HCT116 (cell line): ENCODE data around the gene UTF1. TPM values are rescaled to one million over a fixed set of nuclear protein-coding genes. Genes with fewer than 3 reads are reported as not detected.

Source experiments
- ATAC-seq: fragments of 200-7000 bp; cut with Tn5 transposase; 2 replicates; pipeline ENCODE4 v1.9.1; 2020; ENCODE audit warnings: mild to moderate bottlenecking, moderate library complexity
- BruUV-seq: library from RNA; stranded (reverse); fragments of 400-500 nt; replicated peaks from 2 replicates; lab custom pipeline; 2021; lab: Mats Ljungman, UMichigan
- CTCF ChIA-PET: fragments of 300-600 bp; sonication (Branson Sonifier 250); formaldehyde crosslinking; loops from one replicate; lab custom pipeline; 2021; ENCODE audit warnings: antibody characterized with exemption; lab: Charles Lee
- POLR2A ChIA-PET: fragments of 300-600, 350-600 bp; sonication (Branson Sonifier 250); formaldehyde crosslinking; loops from one replicate; lab custom pipeline; 2021; ENCODE audit warnings: antibody characterized with exemption; lab: Charles Lee
- RAD21 ChIA-PET, 2 experiments: fragments of 300-600 bp; sonication (Branson Sonifier 250); formaldehyde crosslinking; loops; one replicate each; lab custom pipeline; 2023; ENCODE audit warnings: low total read pairs in 2 of 2; ENCODE audit not compliant: uncharacterized antibody in 2 of 2, unreplicated experiment in 2 of 2, low non-redundant PET in 1 of 2; lab: Charles Lee
- DNase-seq: peaks from one replicate; pipeline ENCODE4 v3.0.0-alpha.2; 2010; ENCODE audit warnings: low read depth, low spot score
- H2AFZ ChIP-seq: fragments of 200-600 bp; shearing (Covaris generic), sonication (generic); 2 replicates; pipeline ENCODE4 v1.6.1; 2017; ENCODE audit warnings: low read depth, mixed run types, mixed read lengths, antibody characterized with exemption, low read length; ENCODE audit not compliant: poor library complexity, severe bottlenecking
- H3K27ac ChIP-seq: 2 replicates; pipeline ENCODE4 v1.5.1; 2012; ENCODE audit warnings: low read depth, low read length
- H3K27me3 ChIP-seq: fragments of 200-600 bp; sonication (generic); 2 replicates; pipeline ENCODE4 v1.6.1; 2016; ENCODE audit warnings: mixed run types, low read length, mixed read lengths; ENCODE audit not compliant: insufficient read depth
- H3K36me3 ChIP-seq, 2 experiments: fragments of 200-500 bp in 1 of 2; fragments of 200-600 bp in 1 of 2; sonication (Bioruptor generic) in 1 of 2; sonication (generic) in 1 of 2; 2 replicates each; pipeline versions ENCODE4 v1.5.1 to v1.6.1; 2014 to 2016; ENCODE audit warnings: low read length in 2 of 2, inconsistent platforms in 1 of 2, mixed read lengths in 1 of 2, mixed run types in 1 of 2; ENCODE audit not compliant: insufficient read depth in 2 of 2, control insufficient read depth in 1 of 2
- H3K4me1 ChIP-seq, 2 experiments: fragments of 200-600 bp in 1 of 2; sonication (generic) in 1 of 2; 2 replicates each; pipeline versions ENCODE4 v1.5.1 to v1.6.1; 2012 to 2017; ENCODE audit warnings: low read length in 2 of 2, inconsistent platforms in 1 of 2, mild to moderate bottlenecking in 1 of 2, mixed read lengths in 1 of 2, mixed run types in 1 of 2, moderate library complexity in 1 of 2; ENCODE audit not compliant: insufficient read depth in 2 of 2, control insufficient read depth in 1 of 2
- H3K4me2 ChIP-seq: fragments of 200-600 bp; sonication (generic); 2 replicates; pipeline ENCODE4 v1.6.1; 2017; ENCODE audit warnings: mixed run types, low read length, mixed read lengths
- H3K4me3 ChIP-seq, 2 experiments: fragments of 200-600 bp in 1 of 2; sonication (generic) in 1 of 2; replicated peaks in 1 of 2; 2 replicates each; pipeline ENCODE4 v1.5.1; 2011 to 2016; ENCODE audit warnings: low read length in 2 of 2, control low read depth in 1 of 2, low read depth in 1 of 2, mild to moderate bottlenecking in 1 of 2, mixed read lengths in 1 of 2, mixed run types in 1 of 2
- H3K79me2 ChIP-seq: fragments of 200-600 bp; sonication (generic); 2 replicates; pipeline ENCODE4 v1.6.1; 2017; ENCODE audit warnings: mild to moderate bottlenecking, mixed run types, low read length, moderate library complexity, mixed read lengths; ENCODE audit not compliant: insufficient read depth
- H3K9ac ChIP-seq: fragments of 200-600 bp; sonication (generic); 2 replicates; pipeline ENCODE4 v1.6.1; 2016; ENCODE audit warnings: low read length, mixed read lengths
- H3K9me2 ChIP-seq: fragments of 200-600 bp; sonication (generic), shearing (Covaris generic); 2 replicates; pipeline ENCODE4 v1.6.1; 2017; ENCODE audit warnings: mixed run types, mild to moderate bottlenecking, moderate library complexity; ENCODE audit not compliant: insufficient read depth
- H3K9me3 ChIP-seq, 2 experiments: fragments of 200-500 bp in 1 of 2; fragments of 200-600 bp in 1 of 2; sonication (Bioruptor generic) in 1 of 2; sonication (generic) in 1 of 2; 2 replicates each; pipeline ENCODE4 v1.6.1; 2014 to 2017; ENCODE audit warnings: low read length in 2 of 2, mixed read lengths in 2 of 2, inconsistent platforms in 1 of 2, low read depth in 1 of 2, mild to moderate bottlenecking in 1 of 2, mixed run types in 1 of 2, moderate library complexity in 1 of 2; ENCODE audit not compliant: control insufficient read depth in 1 of 2, insufficient read depth in 1 of 2
- H4K20me1 ChIP-seq: fragments of 200-600 bp; sonication (generic), shearing (Covaris generic); 2 replicates; pipeline ENCODE4 v1.6.1; 2017; ENCODE audit warnings: mixed run types, mild to moderate bottlenecking, moderate library complexity; ENCODE audit not compliant: insufficient read depth
- SRF ChIP-seq: IDR thresholded peaks from 2 replicates; pipeline ENCODE4 v1.6.1; 2012; ENCODE audit warnings: low read depth
- TCF7L2 ChIP-seq: IDR thresholded peaks from 2 replicates; pipeline ENCODE4 v1.7.0; 2011; ENCODE audit warnings: borderline replicate concordance, inconsistent platforms; ENCODE audit not compliant: insufficient read depth, insufficient read length; ENCODE audit errors: extremely low read depth
- ZFX ChIP-seq: fragments of 450-650 bp; IDR thresholded peaks from 2 replicates; pipeline ENCODE4 v1.6.1; 2017
- intact Hi-C: fragments of 100-400 bp; cut with micrococcal nuclease; formaldehyde crosslinking; loops from 2 replicates; pipeline ENCODE4 v1.10.0; 2022
- total RNA-seq: library from RNA; stranded (reverse); gene quantifications from one replicate; pipeline ENCODE4 v1.2.1, GENCODE V29; 2021; ENCODE audit not compliant: unreplicated experiment
- TF ChIP-seq, protein P1 (sequence below), 3 experiments: fragments of 200-600 bp in 1 of 3; sonication (generic) in 1 of 3; IDR thresholded peaks in 2 of 3; conservative IDR thresholded peaks in 1 of 3; 2 replicates each; pipeline ENCODE4 v1.5.1; 2012 to 2017; ENCODE audit warnings: low read depth in 2 of 3, low read length in 2 of 3, antibody characterized with exemption in 1 of 3, borderline replicate concordance in 1 of 3, control low read depth in 1 of 3, mild to moderate bottlenecking in 1 of 3, mixed read lengths in 1 of 3, mixed run types in 1 of 3, moderate library complexity in 1 of 3; ENCODE audit not compliant: insufficient read depth in 1 of 3
- TF ChIP-seq, protein P2 (sequence below): IDR thresholded peaks from 2 replicates; pipeline ENCODE4 v1.6.1; 2012

Gene UTF1
- total RNA-seq, 1 experiment from 2014 or later, result not detected

DNA sequence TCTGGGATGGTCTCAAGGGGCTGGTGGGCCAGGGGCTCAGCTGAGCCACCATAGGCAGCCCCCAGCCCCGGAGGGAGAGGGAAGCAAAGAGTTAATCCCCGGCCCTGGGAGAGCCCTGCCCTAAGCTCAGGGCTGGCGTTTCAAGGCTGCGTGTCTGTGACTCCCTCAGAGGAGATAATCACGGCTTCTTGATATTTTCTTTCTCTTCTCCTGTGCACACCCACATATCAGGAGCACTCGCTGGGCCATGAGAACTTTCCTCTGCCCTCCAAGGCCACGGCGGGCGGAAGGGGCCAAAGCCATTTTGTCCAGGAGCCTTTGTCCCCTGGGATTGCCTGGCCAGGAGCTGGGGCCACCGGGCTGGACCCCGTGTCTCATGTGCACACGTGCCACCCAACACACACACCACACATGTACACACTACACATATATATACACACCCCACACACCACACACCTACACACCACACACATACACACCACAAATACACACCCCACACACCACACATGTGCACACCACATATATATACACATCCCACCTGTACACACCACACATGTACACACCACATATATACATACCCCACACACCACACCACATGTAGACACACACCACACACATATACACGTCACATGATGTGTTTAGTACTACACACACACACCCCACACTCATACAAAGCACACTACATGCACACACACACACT lies 24.6 kb downstream of the UTF1 start (continued):
- TF ChIP-seq, protein P1, sequence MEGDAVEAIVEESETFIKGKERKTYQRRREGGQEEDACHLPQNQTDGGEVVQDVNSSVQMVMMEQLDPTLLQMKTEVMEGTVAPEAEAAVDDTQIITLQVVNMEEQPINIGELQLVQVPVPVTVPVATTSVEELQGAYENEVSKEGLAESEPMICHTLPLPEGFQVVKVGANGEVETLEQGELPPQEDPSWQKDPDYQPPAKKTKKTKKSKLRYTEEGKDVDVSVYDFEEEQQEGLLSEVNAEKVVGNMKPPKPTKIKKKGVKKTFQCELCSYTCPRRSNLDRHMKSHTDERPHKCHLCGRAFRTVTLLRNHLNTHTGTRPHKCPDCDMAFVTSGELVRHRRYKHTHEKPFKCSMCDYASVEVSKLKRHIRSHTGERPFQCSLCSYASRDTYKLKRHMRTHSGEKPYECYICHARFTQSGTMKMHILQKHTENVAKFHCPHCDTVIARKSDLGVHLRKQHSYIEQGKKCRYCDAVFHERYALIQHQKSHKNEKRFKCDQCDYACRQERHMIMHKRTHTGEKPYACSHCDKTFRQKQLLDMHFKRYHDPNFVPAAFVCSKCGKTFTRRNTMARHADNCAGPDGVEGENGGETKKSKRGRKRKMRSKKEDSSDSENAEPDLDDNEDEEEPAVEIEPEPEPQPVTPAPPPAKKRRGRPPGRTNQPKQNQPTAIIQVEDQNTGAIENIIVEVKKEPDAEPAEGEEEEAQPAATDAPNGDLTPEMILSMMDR (IDR thresholded peaks at IDR 0.05 in 2 of 3, conservative IDR thresholded peaks at IDR 0.05 in 1 of 3; ENCODE audit: borderline replicate concordance in 1 of 3, insufficient read depth in 1 of 3, low read depth in 2 of 3, low read length in 2 of 3), result no peak
- TF ChIP-seq SRF (no peak), TCF7L2 (no peak)
- TF ChIP-seq, all 23 proteins: peak for 0

DNA sequence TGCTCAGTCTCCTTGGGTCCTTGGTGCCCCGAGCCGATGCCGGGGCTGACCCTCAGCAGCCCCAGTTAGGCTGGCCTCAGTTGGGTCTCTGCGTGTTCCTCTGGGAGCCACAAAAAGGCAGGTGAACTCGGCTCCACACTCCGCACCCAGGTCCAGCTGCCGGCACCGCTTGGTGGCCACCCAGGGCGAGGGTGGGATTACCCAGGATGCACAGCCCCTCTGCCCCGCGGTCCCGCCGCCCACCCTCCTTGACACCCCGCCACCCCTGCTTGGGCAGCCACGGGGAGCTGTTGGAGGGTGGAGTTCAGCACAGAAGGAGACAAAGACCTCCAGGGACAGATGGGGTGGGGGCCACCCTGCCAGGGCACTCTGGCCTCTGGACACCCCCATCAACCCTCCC lies 25.3 kb downstream of the UTF1 start:
- BruUV-seq, result no TSS peak
- TF ChIP-seq, protein P2, sequence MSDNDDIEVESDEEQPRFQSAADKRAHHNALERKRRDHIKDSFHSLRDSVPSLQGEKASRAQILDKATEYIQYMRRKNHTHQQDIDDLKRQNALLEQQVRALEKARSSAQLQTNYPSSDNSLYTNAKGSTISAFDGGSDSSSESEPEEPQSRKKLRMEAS, result no peak
- TF ChIP-seq ZFX (no peak), TCF7L2 (no peak)
- intact Hi-C loops, result loop anchor here (5.0 to 10.0 kb wide), 2 partner anchors 313 to 351 kb away; partner anchors contain the start of gene CFAP46
- H3K27ac ChIP-seq, result no peak overlapping the region
- H3K36me3 ChIP-seq, result no peaks in the 10 kb centered on the region
- H3K4me3 ChIP-seq, result no peak overlapping the region
- no peak overlapping the region for H2AFZ ChIP-seq
- ChIA-PET CTCF (no interaction called here), RAD21 (no interaction called here), POLR2A (no interaction called here)
- H3K9me2 ChIP-seq, result no peaks in the 10 kb centered on the region
- ATAC-seq (no peak), DNase-seq (no peak)
- H3K4me1 ChIP-seq, result peaks cover 31 to 34% of the 10 kb centered on the region in 2 experiments
- no peaks in the 10 kb centered on the region for H4K20me1 ChIP-seq
- H3K9ac ChIP-seq, result no peak overlapping the region
- H3K9me3 ChIP-seq, result no peaks in the 10 kb centered on the region
- no peaks in the 10 kb centered on the region for H3K79me2 ChIP-seq
- no peak overlapping the region for H3K4me2 ChIP-seq
- H3K27me3 ChIP-seq, result no peaks in the 10 kb centered on the region
